GM18873 (cell line): Measurements from ENCODE around the gene RBM39.
"Not testable (repeated sequence)": the region's sequence is repeated elsewhere in the genome, so short reads cannot be mapped to it uniquely, and the experiment has no call there.

Source experiments
- ATAC-seq: cut with Tn5 transposase; IDR thresholded peaks from one replicate; pipeline ENCODE4 v1.9.1; 2021; ENCODE audit warnings: mild to moderate bottlenecking, moderate library complexity, moderate number of reproducible peaks; ENCODE audit not compliant: unreplicated experiment, low FRiP score

The RBM39 gene

DNA sequence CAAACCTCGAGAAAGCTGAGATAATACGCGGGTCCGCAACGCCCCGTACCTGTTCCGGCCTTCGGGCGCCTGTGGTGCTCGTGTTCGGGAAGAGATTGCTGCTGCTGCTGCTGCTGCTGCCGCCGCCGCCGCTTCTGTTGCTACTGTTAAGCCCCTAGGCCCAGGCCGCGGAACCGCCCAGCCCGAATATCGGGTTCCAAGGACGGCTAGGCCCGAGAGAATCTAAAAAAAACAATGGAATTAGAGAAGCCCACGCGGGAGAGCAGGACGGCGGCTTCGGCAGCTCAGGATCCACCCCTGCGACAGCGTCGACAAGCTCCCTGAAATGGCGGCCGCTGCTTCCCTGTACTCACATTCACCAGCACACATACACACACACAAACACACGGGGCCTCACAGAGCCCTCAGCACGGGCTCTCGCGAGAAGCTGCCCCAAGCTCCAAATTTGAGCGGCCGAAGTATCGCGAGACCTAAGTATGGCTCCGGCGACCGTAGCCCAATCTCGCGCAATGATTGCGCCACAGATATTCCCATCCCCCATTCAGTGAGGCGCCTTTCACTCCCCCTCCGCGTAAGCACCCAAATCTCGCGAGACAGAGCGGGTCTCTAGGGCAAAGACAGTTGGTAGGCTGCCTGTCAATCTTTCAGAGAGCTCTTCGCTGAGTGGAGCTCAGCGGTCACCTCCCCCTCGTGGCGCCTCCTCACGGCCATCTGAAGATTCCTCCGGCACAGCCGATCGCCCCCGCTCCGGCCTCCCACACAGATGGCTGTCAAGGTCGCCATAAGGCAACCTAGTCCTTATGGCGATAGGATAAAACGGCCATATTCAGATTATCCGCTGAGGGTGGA is at the start of gene RBM39:
Gene RBM39, minus strand, starts transcription at position 369 of the 849 bp plus-strand sequence. CDS start 1,386 bp downstream, outside the sequence.
- ATAC-seq: peak; percentile 84

GRCh38 chr20:35791821-35792220 is 49.8 kb upstream of the RBM39 start:
- ATAC-seq: no peak

DNA sequence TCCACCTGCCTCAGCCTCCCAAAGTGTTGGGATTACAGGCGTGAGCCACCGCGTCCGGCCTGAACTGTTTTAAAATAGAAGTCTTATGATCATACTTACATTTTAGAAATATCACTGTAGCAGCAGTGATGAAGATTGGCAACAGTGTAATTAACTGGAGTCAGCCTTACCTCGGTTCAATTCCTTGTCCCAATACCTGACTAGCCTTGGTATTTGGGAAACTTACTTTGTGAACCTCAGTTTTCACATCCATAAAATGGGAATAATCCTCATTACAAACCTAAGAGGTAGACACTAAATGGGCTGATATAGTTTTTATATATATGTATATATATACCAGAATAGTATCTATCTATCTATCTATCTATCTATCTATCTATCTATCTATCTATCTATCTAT is 49.0 kb upstream of the RBM39 start:
- ATAC-seq: no peak

- ATAC-seq: no peak
Observed at GRCh38 chr20:35788796-35789195, 46.7 kb upstream of the RBM39 start.

DNA sequence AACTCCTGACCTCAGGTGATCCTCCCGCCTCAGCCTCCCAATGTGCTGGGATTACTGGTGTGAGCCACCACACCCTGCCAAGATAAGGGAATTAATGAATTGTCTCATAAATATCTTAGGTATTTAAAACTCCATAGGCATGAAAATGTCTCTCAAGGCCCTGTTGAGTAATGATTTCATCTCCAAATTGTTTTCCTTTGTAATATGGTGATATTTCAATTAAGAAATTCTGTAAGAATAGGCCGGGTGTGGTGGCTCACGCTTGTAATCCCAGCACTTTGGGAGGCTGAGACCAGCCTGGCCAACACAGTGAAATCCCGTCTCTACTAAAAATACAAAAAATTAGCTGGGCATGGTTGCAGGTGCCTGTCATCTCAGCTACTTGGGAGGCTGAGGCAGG is 43.5 kb upstream of the RBM39 start:
- not testable (repeated sequence) for ATAC-seq

GRCh38 chr20:35783811-35784210 is 41.8 kb upstream of the RBM39 start:
- not testable (repeated sequence) for ATAC-seq

GRCh38 chr20:35776513-35777101 is 34.5 kb upstream of the RBM39 start:
- no peak for ATAC-seq

- ATAC-seq: no peak
Observed at GRCh38 chr20:35774391-35774790, 32.3 kb upstream of the RBM39 start.

GRCh38 chr20:35773154-35773751 is 31.2 kb upstream of the RBM39 start:
- no peak for ATAC-seq

DNA sequence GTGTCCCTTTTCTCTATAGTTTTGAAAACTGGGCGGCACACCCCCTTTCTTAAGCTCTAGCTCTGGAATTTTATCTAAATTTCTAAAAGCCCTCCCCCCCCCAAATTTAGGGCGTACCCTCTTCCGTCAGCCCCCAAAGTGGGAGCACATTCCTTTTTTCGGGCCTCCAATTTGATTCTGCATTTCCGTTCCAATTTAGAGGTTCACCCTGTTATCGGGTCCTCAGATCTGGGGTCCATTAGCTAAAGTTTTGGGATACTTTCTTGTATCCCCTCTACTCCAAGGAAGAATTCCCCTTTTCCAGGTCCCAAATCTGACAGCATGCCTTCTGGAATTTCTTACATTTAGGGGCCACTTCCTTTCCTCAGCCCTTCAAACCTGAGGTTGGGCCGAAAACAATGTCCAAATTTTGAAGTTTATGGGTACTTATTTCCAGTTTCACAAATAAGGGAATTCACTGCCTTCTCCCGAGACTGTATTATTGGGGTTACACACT is 30.6 kb upstream of the RBM39 start:
- no peak for ATAC-seq

DNA sequence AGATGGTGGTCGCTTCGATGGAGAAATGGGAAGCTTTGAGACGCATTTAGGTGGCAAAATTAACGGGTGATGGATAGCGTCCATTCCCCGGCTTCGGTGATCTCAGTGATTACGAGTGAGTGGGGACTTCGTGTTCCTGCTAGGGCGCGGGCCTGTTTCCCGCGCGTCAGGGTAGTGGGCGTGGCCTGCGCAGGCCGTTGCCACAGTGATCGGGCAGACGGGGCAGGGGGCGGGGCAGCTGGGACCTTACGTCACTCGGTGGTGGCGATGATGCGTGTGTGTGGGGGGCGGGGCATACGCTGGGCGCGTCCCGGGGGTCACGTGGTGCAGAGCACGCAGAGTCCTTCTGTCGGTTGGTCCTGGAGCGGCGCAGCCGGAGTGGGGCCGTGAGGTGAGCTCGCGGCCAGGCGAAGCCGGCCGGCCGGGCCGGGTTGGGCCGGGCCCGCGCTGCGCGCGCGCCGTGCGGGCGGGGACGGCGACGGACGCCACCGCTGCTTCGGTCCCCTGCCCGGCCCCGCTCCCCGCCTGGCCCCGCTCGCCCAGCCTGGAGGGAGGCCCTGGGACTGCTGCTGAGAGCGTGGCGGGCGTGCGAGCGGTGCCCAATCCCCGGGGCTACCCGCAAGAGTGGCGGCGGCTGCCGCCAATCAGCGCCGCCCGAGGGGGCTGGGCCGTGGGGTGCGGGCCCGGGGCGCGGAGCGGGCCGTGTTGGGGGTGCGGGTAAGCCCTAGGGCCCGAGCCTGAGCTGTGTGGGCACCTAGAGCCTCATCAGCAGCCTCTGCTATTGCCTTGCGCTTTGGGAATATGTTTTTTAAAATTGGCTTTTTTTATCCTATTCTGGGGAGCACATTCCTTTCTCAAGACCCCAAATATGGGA is 29.9 kb upstream of the RBM39 start, which contains the start of gene PHF20:
Gene PHF20, plus strand, starts transcription at position 327 of the 874 bp plus-strand sequence. CDS start 29,508 bp downstream, outside the sequence.
- peak; percentile 62 for ATAC-seq

DNA sequence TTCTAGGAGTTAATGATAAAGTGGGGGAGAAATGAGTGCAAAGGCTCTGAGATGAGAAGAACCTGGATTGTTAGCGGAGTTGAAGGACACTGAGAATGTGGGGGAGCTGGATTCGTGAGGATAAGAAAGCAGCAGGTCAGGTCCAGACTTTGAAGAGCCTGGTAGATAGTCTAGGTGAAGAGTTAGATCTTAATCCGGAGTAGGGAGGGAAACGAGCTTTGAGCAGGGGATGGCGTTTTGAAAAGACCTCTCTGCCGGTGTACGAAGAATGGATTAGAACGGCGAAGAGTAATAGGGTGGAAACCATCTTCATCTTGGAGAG is 29.3 kb upstream of the RBM39 start:
- ATAC-seq: no peak

- ATAC-seq: no peak
Observed at GRCh38 chr20:35768731-35769664, 26.9 kb upstream of the RBM39 start.

DNA sequence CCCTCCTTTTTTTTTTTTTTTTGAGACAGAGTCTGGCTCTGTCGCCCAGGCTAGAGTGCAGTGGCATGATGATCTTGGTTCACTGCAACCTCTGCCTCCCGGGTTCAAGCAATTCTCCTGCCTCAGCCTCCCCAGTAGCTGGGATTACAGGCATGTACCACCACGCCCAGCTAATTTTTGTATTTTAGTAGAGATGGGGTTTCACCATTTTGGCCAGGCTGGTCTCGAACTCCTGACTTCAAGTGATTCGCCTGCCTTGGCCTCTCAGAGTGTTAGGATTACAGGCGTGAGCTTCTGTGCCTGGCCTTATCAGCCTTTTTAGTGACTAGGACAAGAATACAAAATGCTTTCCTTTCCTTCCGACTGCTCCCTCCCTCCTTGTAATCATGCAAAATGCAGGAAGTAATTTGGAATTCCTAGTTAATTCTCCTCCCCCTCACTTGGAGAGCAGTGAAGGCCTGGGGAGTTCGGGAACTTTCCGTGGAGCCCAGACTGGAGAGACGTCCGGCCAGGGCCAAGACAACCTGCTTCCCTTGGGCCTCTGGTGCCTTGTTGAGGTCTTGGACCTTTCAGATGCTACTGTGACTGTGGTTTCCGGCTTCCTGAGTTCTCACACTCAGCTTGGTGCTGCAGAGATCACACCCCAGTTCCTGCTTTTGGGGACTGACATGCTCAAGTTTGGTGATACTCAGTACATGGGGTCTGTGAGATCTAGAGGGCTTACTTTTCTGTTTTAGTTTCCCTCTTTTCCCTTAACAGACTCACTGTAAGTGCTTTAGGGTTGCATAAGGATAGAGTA is 25.8 kb upstream of the RBM39 start:
- peak; percentile 42 for ATAC-seq

- no peak for ATAC-seq
Observed at GRCh38 chr20:35766843-35767242, 24.8 kb upstream of the RBM39 start.

DNA sequence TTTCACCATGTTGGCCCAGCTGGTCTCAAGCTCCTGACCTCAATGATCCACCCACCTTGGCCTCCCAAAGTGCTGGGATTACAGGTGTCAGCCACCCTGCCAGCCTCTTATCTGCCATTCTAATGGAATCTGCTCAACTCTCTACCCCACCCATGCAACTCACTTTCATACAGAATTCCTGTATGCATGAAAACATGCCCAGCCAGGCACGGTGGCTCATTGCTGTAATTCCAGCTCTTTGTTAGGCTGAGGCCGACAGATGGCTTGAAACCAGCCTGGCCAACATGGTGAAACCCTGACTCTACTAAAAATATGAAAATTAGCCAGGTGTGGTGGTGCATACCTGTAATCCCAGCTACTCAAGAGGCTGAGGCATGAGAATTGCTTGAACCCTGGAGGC is 22.9 kb upstream of the RBM39 start:
- ATAC-seq: not testable (repeated sequence)

GRCh38 chr20:35762461-35762860 is 20.4 kb upstream of the RBM39 start:
- ATAC-seq: no peak

DNA sequence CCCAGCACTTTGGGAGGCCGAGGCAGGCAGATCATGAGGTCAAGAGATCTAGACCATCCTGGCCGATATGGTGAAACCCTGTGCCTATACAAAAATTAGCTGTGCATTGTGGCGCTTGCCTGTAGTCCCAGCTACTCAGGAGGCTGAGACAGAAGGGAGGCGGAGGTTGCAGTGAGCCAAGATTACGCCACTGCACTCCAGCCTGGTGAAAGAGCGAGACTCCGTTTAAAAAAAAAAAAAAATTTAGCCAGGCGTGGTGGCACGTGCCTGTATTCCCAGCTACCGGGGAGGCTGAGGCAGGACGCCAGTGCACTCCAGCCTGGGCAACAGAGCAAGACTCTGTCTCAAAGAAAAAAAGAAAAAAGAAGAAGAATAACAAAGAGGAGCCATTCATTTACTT is 19.5 kb upstream of the RBM39 start:
- ATAC-seq: not testable (repeated sequence)
